Stimulated activated CD8-positive, alpha-beta memory T cell treated with anti-CD3 and anti-CD28 coated beads, Interleukin-4, amount 100 ng/mL, for 1 hour (primary cell): ENCODE results near the gene PSPN.
"Not testable (repeated sequence)": the region's sequence is repeated elsewhere in the genome, so short reads cannot be mapped to it uniquely, and the experiment has no call there.

Experiments used
- DNase-seq, 2 donors: peaks; one replicate each; pipeline ENCODE4 v3.0.0-alpha.2; 2020; ENCODE audit warnings: low read depth in 2 of 2, low spot score in 1 of 2

The PSPN gene

DNA sequence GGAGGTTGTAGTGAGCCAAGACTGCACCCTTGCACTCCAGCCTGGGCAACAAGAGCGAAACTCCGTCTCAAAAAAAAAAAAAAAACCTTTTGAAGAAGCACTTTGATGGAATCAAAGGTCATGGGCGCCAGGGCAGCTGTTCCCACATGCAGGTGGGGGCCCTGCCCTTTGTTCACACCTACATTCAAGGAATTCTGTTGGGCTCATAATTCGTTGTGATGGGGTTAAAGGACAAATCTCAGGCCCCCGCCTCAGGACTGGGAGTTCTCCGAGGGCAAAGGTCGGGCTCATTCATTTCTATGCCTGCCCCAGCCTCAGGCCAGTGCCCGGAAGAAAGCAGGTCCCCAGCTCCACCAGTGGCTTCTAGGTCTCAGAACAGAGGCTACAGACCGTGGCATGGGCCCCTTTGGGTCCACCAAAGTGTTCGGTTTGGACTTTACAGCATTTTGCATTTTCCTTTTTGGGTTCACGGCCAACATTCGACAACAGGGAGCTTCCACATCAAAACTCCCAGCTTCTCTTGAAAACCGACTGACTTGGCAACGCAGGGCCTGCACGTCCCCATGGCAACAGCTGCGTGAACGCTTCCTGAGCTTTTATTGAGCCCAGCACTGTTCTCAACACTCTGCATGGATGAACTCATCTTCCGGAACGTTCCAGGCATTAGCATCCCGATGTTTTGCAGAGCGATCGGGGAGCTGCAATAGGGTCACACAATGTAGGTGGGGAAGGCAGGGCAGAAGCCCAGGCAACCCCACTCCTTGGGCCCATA, 27.3 kb upstream of the PSPN start:
- no peak for DNase-seq

DNA sequence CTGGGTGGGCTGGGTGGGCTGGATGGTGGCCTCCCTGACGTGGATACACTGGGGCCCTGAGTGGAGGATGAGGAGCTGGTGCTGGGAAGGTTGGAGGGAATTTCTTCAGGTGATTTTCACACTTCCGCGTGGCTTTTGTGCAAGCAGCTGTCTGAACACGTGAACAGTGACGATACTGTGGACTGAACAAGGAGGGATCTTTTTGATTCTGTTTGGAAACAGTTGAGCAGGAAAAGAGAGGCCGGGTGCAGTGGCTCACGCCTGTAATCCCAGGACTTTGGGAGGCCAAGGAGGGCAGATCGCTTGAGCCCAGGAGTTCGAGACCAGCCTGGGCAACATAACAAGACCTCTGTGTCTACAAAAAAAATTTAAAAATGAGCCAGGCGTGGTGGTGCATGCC, 26.3 kb upstream of the PSPN start:
- no peak for DNase-seq

DNA sequence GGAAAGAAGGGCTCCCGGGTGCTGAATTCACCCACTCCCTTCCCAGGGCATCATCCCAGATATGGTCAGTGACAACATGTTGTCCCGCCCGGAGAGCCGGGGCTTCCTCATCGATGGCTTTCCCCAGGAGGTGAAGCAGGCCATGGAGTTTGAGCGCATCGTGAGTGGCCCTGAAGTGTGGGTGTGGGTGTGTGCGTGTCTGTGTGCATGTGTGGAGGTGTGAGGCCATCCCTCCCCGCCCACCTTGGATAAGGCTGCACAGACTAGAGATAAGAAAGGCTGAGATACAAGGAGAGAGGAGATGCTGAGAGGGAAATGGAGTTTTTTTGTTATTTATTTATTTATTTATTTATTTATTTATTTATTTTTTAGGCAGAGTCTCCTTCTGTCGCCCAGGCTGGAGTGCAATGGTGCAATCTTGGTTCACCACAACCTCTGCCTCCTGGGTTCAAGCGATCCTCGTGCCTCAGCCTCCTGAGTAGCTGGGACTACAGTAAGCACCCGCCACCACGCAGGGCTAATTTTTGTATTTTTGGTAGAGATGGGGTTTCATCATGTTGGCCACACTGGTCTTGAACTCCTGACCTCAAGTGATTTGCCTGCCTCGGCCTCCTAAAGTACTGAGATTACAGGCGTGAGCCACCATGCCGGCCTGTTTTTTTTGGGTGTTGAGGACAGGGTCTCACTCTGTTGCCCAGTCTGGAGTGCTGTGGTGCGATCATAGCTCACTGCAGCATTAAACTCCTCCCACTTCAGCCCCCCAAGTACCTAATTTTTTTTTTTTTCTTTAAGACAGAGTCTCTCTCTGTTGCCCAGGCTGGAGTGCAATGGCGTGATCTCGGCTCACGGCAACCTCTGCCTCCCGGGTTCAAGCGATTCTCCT, 24.6 kb upstream of the PSPN start:
- DNase-seq, result not testable (repeated sequence)

DNA sequence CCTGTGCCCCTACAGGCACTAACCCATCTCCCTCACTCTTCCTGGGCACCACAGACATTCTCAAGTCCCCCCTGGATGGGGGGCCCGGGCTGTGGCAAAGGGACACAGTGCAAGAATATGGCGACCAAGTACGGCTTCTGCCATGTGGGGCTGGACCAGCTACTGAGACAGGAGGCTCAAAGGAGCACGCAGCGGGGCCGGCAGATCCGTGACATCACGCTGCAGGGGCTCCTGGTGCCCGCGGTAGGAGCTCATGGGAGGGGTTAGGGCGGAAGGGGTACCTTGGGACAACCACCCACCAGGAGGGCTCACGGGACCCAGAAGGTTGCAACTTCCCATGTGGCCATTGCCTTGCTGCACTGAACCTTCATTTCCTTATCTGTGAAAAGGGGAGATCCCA, 20.6 kb upstream of the PSPN start:
- DNase-seq, result no peak

DNA sequence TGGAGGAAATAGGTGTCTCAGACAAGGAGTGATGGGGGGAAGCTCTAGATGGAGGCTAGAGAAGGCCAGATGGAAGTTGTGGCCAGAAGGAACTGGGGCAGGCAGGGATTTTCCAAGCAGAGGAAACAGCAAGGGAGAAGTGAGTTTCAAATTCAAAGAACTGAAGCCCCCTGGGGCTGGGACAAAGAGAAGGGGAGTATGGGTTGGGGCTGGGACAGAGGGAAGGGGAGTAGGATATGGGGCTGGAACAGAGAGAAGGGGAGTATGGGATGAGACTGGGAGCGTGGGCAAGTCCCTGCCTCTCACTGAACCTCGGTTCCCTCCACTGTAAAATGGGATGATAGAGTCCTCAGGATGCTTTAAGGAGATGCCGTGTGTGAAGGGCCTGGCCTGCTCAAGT, 19.1 kb upstream of the PSPN start:
- DNase-seq, result no peak

DNA sequence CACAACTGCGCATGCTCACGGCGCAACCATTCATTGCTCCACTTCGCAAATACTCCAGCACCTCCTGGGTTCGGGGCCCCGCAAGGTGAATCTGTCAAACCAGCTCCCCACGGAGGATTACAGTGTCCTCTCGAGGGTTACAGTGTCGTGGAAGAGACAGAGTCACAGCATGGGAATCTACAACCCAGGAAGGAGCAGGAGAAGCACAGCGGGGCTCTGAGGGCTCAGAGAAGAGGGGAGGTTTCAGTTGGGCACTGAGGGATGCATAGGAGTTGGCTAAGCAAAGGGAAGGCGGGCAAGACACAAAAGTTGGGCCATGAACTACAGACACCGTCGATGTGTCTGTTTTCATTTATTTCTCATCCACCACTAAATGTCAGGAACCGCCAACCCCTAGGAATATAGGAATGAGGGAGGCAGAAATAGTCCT, 18.3 kb upstream of the PSPN start:
- peak in 1 of 2 donors; percentile 54 for DNase-seq

DNA sequence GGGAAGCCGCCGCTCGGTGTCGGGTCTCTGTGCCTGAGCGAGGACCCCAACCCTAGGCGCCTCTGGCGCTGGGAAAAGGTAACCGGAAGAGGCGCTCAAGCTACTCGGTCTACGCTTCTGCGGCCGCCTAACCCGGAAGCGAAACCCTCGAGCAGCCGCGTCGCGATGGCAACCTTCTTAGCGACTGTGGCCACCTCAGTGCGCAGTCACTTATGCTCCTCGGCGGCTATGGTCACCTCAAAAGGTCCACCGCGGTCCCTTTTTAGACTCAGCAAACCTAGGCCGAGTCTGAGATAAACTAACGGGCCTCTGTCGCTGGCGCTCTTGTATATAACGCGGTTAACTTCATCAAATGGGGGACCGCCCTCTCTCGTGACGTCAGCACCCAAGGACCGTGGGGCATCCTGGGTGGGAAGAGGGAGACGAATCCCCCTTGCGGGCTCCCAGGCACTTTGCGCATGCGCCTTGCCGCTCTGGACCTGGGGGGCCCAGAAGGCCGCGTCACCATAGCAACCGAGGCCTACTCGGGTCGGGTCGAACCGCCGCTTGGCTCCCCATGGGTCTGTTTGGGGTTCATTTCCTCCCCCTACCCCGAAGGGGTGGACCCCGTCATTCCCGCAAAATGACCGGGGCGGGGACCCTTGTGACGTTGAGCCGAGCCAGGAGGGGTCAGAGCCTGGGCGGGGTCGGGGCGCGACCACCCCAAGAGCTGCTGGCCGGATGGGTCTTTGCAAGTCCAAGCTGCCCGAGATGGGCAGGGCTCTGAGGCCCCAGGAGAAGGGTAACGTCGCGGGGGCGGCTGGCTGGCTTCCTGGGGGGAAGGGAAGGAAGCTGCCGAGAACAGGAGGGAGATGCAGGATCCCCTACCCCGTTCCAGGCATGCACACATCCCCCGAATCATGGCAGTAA, 17.6 kb upstream of the PSPN start, which contains the start of gene GTF2F1:
GTF2F1 (minus strand) TSS at position 91 of the 909 bp plus-strand sequence. CDS start 169 bp downstream, outside the sequence.
- peak; percentile 90 to 93 for DNase-seq

DNA sequence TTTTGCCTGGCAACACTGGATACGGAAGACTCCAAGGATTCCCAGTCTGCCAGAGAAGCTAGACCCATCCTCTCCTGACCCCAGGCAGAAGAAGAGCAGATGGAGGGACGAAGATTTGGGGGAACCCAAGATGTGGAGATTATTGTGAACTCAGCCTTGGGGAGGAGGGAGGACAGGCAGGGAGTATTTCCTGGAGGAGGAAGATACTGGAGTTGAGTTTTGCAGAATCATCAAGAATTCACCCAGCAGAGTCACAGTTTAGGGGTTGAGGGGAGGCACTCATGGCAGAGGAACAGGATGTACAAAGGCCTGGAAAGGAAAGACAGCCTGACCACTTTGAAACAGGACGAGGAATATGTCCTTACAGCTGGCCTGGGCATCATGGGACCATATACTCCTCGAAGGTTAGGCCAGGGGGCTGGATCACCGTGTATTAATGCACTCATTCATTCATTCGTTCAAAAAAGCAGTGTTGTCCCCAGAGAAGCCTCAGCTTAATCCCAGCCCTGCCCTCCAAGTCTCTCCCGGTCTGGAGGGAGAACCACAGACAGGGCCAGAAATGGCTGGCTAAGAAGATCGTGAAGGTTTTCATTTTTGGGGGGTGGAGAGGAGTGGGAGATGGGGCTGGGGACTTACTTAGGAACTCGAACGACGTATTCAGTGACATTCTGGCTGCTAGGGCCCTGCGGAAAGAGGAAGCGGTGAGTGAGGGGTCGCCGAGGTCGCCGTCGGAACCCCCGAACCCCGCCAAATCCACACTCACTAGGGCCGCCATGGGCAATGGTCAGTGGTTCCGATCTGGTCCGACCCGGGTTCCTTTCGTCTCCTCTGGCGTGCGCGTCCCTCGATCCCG, 16.7 kb upstream of the PSPN start:
- DNase-seq, result no peak

DNA sequence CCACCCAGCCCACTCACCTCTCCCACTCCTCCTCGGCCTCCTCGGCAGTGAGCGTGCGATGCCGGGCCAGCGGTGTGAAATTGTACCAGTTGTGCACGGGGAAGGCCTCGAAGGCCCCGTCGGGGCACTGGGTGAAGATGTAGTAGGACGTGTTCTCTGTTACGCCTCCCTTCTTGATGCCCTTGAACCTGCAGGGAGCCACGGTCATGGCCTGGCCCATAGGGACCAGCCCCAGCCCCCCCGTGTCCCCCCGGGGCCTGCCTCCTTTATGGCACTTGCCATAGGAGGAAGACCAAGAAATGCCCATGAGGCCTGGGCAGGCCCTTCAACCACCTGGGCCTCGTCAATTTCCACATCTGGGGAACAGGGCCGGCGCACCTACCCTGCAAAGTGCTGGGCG, 11.6 kb upstream of the PSPN start:
- no peak for DNase-seq

DNA sequence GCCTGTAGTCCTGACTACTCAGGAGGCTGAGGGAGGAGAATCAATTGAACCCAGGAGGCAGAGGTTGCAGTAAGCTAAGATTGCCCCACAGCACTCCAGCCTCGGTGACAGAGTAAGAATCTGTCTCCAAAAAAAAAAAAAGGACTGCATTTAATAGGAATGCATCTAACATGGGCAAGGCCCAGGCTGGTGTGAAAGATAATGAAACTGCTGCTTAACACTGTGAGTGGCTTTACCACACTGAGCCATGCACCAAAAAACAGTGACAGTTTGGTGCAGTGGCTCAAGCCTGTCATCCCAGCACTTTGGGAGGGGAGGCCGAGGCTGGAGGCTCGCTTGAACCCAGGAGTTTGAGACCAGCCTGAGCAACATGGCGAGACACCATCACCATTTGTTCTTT, 8.6 kb upstream of the PSPN start:
- no peak for DNase-seq

DNA sequence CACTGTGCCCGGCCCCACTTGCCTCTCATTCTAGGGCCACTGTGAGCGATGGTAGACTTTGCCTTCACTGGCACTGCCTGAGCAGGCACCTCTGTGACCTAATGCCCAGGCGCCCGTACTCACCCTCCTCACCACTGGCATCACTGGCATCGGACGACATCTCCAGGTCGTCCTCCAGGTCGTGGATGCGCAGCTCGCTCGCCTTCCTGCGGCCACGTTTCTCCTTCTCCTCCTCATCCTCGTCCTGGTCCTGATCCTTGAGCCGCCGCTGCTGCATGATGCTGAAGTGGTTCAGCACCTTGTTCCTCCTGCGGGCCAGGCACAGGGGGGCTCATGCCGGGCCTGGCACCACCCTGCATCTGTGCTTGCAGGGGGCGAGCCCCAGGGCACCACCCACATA, 7.5 kb upstream of the PSPN start:
- no peak for DNase-seq

DNA sequence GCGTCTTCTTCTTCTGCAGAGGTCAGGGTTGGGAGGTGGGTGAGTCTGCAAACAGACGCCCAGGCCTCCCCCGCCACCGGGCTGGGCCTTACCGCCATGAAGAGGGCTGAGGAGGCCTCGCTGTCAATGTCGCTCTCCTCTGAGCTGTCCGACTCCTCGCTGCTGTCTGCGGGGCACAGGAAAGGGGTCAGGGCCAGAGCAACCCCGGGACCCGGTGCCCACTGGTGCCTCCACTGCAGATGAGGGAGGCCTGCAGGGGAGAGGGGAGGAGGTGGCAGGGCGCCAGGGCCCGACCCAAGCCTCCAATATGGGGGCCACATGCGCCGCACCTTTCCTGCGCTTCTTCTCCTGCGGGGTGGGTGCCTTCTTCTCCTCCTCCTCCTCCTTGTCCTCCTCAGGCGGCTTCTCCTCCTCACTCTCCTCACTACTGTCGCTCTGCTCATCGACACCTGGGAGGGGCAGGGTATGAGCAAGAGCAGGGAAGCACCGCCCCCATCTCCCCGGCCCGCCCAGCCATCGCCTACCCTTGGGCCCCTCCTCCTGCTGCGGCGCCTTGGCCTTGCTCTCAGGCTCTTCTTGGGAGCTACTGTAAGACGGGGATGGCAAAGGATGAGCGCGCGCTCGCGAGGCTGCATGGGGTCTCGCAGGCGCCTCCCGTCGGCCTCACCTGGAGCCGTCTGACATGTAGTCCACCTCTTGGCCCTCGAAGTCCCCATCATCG, 5.5 kb upstream of the PSPN start:
- no peak for DNase-seq

DNA sequence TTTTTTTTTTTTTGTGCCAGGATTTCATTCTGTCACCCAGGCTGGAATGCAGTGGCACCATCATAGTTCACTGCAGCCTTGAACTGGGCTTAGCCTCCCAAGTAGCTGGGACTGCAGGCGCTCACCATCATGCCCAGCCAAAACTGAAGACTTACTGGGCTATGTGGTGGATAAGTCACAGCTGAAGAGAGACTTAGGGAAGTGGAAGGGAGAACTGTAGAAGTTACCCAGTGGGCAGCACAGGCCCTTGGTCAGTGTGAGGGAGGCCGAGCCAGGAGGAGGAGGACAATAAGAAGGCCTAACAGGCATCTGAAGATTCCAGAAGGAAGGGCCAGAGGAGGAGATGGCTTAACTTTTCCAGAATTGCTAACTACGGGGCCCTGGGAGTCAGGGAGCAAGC, 4.0 kb upstream of the PSPN start:
- no peak for DNase-seq

DNA sequence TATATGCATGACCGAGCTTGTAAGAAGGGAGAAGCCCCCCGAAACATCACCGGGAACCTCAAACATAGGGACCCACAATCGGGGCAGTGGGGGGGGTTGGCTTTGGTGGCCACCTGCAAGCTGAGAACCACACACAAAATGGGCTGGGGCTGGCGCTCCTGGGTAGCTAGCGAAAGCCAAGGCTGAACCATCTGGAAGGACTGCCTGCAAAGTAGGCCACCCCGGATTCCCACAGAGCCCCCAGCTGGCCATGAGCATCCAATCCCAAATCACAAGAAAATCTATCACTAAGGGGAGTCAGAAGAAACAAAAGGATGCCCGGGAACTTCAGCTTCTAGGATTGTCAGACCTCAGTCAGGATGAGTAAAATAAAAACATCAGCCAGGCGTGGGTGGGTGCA, 2.8 kb upstream of the PSPN start:
- DNase-seq, result no peak

DNA sequence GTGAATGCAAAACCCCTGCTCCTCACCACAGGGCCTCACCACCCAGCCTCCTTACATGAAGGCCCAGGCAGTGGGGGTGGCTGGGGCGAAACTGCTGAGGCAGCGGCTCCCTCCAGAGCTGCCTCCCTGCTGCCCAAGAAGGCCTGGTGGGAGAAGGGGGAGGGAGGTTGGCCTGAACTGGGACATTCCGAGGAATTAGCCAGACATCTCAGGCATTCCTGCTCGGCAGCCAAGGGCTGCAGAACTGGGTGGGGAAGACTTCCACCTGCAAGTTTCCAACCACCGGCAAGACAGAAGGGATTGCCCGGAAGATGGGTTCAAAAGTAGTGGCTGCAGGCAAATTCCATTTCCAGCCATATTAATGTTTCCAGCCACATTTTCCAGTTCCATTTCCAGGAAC, 2.3 kb upstream of the PSPN start:
- DNase-seq, result no peak

DNA sequence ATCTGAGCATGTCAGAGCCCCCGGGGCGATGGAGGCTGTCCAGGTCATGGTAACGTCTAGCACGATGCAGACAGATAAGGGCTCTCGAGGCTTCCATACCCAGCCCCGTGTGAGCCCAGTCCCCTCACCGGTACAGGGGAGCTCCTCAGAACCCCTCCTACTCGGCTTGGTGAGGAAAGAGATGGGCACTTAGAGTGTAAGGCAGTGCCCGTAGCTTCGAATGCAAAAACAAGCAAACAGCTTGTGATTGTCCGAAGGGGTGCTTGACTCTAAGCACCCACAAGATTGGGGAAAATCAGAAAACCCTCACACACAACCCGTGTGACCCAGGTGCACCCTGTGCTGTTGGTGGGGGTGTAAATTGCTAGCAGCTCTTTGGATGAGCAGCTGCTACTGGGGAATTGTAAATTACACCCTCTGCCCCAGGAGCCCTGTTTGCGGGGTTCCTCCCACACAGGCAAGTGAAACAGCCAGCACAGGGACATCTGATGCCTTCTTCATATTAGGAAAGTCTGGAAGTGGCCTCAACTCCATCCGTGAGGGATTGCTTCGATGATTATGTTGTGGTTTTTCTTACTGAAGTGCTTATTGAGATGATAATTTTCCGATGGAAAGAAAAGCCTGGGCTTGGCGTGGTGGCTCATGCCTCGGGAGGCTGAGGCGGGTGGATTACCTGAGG, 918 bp upstream of the PSPN start:
- no peak for DNase-seq

DNA sequence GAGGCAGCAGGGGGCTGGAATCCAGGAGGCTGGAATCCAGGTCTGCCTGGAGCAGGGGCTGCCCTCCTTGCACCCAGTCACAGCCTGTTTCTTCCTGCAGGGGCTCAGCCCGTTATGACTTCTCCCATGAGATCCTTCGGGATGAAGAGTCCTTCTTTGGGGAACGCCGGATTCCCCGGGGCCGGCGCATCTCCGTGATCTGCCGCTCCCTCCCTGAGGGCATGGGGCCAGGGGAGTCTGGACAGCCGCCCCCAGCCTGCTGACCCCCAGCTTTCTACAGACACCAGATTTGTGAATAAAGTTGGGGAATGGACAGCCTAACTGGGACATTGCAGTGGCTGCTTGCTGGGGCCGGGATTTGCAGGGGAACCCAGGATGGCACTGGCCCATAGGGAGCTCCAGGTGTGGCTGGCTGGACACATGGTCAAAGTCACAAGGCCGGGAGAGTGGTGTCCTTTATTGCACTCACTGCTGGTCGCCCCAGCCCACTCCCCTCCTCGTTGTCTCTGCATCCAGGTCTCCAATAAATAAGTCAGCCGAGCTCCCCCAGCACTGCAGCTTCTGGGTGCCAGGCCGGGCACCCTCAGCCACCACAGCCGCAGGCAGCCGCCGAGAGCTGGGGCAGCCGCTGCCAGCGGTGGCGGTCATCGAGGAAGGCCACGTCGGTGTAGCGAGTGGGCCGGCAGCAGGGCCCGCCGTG, 872 bp downstream of the PSPN start:
- no peak for DNase-seq

DNA sequence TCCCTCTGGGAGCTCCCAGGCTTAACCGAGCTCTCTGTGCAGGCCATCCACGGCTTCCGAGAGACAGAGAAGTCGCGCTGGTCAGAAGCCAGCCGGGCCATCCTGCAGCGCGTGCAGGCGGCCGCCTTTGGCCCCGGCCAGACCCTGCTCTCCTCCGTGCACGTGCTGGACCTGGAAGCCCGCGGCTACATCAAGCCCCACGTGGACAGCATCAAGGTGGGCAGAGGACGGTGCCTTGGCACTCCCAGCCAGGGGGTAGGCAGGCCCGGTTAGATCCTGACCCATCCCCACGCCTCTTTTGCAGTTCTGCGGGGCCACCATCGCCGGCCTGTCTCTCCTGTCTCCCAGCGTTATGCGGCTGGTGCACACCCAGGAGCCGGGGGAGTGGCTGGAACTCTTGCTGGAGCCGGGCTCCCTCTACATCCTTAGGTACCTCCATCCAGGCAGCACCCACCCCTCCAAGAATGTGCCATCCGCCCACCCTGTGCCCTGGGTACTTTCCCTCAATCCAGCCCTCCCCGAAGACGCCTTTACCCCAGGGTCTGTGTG, 1.5 kb downstream of the PSPN start:
- no peak for DNase-seq
